Glutamatergic neuron (in vitro differentiated cells): ENCODE measurements around the gene DDX4. TPM values are rescaled to one million over a fixed set of nuclear protein-coding genes. Genes with fewer than 3 reads are reported as not detected.
"Not testable (repeated sequence)": the region's sequence is repeated elsewhere in the genome, so short reads cannot be mapped to it uniquely, and the experiment has no call there.

Experiments used
- DNase-seq: peaks from one replicate; pipeline ENCODE4 v3.0.0; 2022
- H3K27ac Mint-ChIP-seq: one replicate; pipeline ENCODE4 v1.8.0; 2020; ENCODE audit warnings: mild to moderate bottlenecking, mixed read lengths, inconsistent platforms; ENCODE audit not compliant: unreplicated experiment
- H3K27me3 Mint-ChIP-seq: one replicate; pipeline ENCODE4 v1.8.0; 2020; ENCODE audit warnings: mild to moderate bottlenecking, moderate library complexity, mixed read lengths, inconsistent platforms; ENCODE audit not compliant: unreplicated experiment
- H3K36me3 Mint-ChIP-seq: one replicate; pipeline ENCODE4 v1.8.0; 2020; ENCODE audit warnings: mild to moderate bottlenecking, mixed read lengths, inconsistent platforms; ENCODE audit not compliant: unreplicated experiment
- H3K4me1 Mint-ChIP-seq: one replicate; pipeline ENCODE4 v1.8.0; 2020; ENCODE audit warnings: mild to moderate bottlenecking, low read depth, mixed read lengths, inconsistent platforms; ENCODE audit not compliant: unreplicated experiment
- H3K4me3 Mint-ChIP-seq: one replicate; pipeline ENCODE4 v1.8.0; 2020; ENCODE audit warnings: mild to moderate bottlenecking, mixed read lengths, inconsistent platforms; ENCODE audit not compliant: unreplicated experiment
- H3K9me3 Mint-ChIP-seq: one replicate; pipeline ENCODE4 v1.8.0; 2020; ENCODE audit warnings: mild to moderate bottlenecking, moderate library complexity, mixed read lengths, inconsistent platforms; ENCODE audit not compliant: unreplicated experiment
- long read RNA-seq: library from polyadenylated mRNA; unstranded; transcript quantifications from one replicate; pipeline ENCODE4 v2.0.0, GENCODE V29; 2020; ENCODE audit not compliant: unreplicated experiment
- total RNA-seq: library from RNA; stranded (reverse); fragmentation: NEBNext Ultra II Directional; extraction: Animal tissue kit (Norgen Biotek cat#: 25700); gene quantifications from one replicate; pipeline ENCODE4 v1.2.1, GENCODE V29; 2021; ENCODE audit not compliant: unreplicated experiment
- TF ChIP-seq, protein P1 (sequence below): fragments of 200-600 bp; sonication (generic); IDR thresholded peaks from one replicate; pipeline ENCODE4 v1.5.0; 2021; ENCODE audit not compliant: partially characterized antibody, unreplicated experiment

Gene DDX4
- total RNA-seq: 0.27 TPM
- long read RNA-seq: 0 reads

GRCh38 chr5:55737793-55738192 is at the start of gene DDX4:
DDX4 (plus strand) TSS chr5:55738061; CDS start chr5:55738964, 903 bp downstream.
- H3K9me3 Mint-ChIP-seq: peaks cover 2% of the 10 kb centered on the region
- H3K4me1 Mint-ChIP-seq: no peaks in the 10 kb centered on the region
- no peak within 1 kb of the TSS for H3K4me3 Mint-ChIP-seq
- DNase-seq: no peak
- no peaks in the 10 kb centered on the region for H3K27me3 Mint-ChIP-seq
- TF ChIP-seq, protein P1, sequence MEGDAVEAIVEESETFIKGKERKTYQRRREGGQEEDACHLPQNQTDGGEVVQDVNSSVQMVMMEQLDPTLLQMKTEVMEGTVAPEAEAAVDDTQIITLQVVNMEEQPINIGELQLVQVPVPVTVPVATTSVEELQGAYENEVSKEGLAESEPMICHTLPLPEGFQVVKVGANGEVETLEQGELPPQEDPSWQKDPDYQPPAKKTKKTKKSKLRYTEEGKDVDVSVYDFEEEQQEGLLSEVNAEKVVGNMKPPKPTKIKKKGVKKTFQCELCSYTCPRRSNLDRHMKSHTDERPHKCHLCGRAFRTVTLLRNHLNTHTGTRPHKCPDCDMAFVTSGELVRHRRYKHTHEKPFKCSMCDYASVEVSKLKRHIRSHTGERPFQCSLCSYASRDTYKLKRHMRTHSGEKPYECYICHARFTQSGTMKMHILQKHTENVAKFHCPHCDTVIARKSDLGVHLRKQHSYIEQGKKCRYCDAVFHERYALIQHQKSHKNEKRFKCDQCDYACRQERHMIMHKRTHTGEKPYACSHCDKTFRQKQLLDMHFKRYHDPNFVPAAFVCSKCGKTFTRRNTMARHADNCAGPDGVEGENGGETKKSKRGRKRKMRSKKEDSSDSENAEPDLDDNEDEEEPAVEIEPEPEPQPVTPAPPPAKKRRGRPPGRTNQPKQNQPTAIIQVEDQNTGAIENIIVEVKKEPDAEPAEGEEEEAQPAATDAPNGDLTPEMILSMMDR: no peak
- H3K27ac Mint-ChIP-seq: no peak within 1 kb of the TSS
- no peaks in the 10 kb centered on the region for H3K36me3 Mint-ChIP-seq

- Mint-ChIP-seq H3K36me3 (no peaks in the 10 kb centered on the region), H3K4me1 (peaks cover 11% of the 10 kb centered on the region), H3K27me3 (peaks cover 2% of the 10 kb centered on the region), H3K27ac (no peak overlapping the region), H3K9me3 (peaks cover 4% of the 10 kb centered on the region), H3K4me3 (no peak overlapping the region)
- no peak for DNase-seq
- TF ChIP-seq, protein P1: peak; percentile 77
Measured at GRCh38 chr5:55691265-55692105, 46.4 kb upstream of the DDX4 start.

DNA sequence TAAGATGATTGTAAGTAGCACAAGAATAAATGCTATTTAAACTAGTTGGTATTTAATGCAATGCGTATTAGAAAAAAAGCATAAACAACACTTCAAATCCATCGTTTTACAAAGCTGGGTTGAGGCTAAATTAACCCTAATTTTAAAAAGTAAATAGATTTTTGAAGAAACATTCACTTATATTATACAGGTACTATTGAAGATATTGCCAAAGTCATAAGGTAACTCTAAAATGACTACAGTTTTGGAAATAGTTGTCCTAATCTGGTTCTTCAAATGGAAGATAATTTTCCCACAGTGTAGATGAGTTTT is 45.8 kb upstream of the DDX4 start:
- TF ChIP-seq, protein P1: peak; percentile 51
- H3K4me1 Mint-ChIP-seq: peaks cover 11% of the 10 kb centered on the region
- H3K27me3 Mint-ChIP-seq: peaks cover 2% of the 10 kb centered on the region
- no peak overlapping the region for H3K4me3 Mint-ChIP-seq
- H3K36me3 Mint-ChIP-seq: peaks cover under 1% of the 10 kb centered on the region
- H3K9me3 Mint-ChIP-seq: peaks cover 6% of the 10 kb centered on the region
- DNase-seq: no peak
- H3K27ac Mint-ChIP-seq: no peak overlapping the region

GRCh38 chr5:55692509-55692908 is 45.4 kb upstream of the DDX4 start:
- Mint-ChIP-seq H3K27ac (no peak overlapping the region), H3K27me3 (peaks cover 2% of the 10 kb centered on the region), H3K9me3 (peaks cover 10% of the 10 kb centered on the region), H3K4me3 (no peak overlapping the region), H3K36me3 (peaks cover 5% of the 10 kb centered on the region), H3K4me1 (peaks cover 11% of the 10 kb centered on the region)
- TF ChIP-seq, protein P1: no peak
- DNase-seq: no peak

DNA sequence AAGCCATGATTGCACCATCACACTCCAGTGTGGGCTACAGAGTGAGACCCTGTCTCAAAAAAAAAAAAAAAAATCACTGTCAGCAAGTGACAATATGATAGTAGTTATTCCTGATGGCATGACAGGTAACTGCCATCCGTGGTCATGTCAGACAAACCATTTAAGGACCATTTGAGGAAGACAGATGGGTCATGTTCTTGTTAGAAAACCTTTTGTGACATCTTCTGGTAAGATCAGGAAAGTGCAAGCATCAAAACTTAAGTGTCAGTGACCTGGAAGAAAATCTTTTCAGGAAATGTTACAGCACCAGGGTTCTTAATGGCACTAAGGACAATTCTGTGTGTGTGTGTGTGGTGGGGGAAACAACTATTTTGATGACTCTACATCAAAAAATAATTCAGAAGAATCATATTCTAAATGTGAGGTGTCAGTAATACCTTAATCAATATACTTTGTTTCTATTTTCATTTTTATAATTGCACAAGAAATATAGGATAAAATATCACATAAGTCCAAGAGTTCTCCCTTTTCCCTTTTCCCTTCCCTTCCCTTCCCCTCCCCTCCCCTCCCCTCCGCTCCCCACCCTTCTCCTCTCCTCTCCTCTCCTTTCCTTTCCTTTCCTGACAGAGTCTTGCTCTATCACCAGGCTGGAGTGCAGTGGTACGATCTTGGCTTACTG is 43.6 kb upstream of the DDX4 start:
- Mint-ChIP-seq H3K27me3 (peaks cover 2% of the 10 kb centered on the region), H3K36me3 (peaks cover 8% of the 10 kb centered on the region), H3K4me1 (peaks cover 11% of the 10 kb centered on the region), H3K4me3 (no peak overlapping the region), H3K27ac (peak overlapping the region; percentile 83), H3K9me3 (peaks cover 10% of the 10 kb centered on the region)
- TF ChIP-seq, protein P1: no peak
- DNase-seq: no peak

GRCh38 chr5:55696704-55697103 is 41.2 kb upstream of the DDX4 start:
- H3K36me3 Mint-ChIP-seq: peaks cover 12% of the 10 kb centered on the region
- not testable (repeated sequence) for H3K4me1 Mint-ChIP-seq, H3K27ac Mint-ChIP-seq, DNase-seq, H3K4me3 Mint-ChIP-seq, H3K27me3 Mint-ChIP-seq, H3K9me3 Mint-ChIP-seq
